ENCODE measurements around the gene FAM89B.

- TF ChIP-seq, protein P1, sequence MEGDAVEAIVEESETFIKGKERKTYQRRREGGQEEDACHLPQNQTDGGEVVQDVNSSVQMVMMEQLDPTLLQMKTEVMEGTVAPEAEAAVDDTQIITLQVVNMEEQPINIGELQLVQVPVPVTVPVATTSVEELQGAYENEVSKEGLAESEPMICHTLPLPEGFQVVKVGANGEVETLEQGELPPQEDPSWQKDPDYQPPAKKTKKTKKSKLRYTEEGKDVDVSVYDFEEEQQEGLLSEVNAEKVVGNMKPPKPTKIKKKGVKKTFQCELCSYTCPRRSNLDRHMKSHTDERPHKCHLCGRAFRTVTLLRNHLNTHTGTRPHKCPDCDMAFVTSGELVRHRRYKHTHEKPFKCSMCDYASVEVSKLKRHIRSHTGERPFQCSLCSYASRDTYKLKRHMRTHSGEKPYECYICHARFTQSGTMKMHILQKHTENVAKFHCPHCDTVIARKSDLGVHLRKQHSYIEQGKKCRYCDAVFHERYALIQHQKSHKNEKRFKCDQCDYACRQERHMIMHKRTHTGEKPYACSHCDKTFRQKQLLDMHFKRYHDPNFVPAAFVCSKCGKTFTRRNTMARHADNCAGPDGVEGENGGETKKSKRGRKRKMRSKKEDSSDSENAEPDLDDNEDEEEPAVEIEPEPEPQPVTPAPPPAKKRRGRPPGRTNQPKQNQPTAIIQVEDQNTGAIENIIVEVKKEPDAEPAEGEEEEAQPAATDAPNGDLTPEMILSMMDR (IDR thresholded peaks at IDR 0.05 in 8 of 11, conservative IDR thresholded peaks at IDR 0.05 in 3 of 11), result no peak
- no peak for TF ChIP-seq POLR2A (IDR thresholded peaks at IDR 0.05)
Measured at GRCh38 chr11:65549096-65549495, 23.2 kb upstream of the FAM89B start.

All from spleen (tissue), 7 donors.